ENCODE results near the gene HDAC4. TPM values are rescaled to one million over a fixed set of nuclear protein-coding genes. Genes with fewer than 3 reads are reported as not detected.

HDAC4 gene
- total and polyA plus RNA-seq, 9 of the 15 experiments (the other 6 are each of a cell fraction or from before 2014, with no cell fraction given): 0.11 to 20.2 (median 4.0) TPM

- ChIA-PET POLR2A (no interaction called here), CTCF (ENCODE audit: low intra/inter-chr PET ratio) (no interaction called here)
- H3K27ac ChIP-seq (ENCODE audit: extremely low read depth, low read depth, low read length): no peak overlapping the region
- WGBS (ENCODE audit: insufficient coverage, low coverage, missing lambda C conversion rate): 87% methylated on average over 15 of the region's 21 CpGs
- H4K20me1 ChIP-seq (replicated peaks; ENCODE audit: control insufficient read depth, insufficient read depth, low read length): no peaks in the 10 kb centered on the region
- H2AFZ ChIP-seq (ENCODE audit: low read depth, low read length): no peak overlapping the region
- intact Hi-C loops (cut with micrococcal nuclease): no loop called here
- no peaks in the 10 kb centered on the region for H3K9me3 ChIP-seq (replicated peaks; ENCODE audit: control insufficient read depth, insufficient read depth, low read depth, low read length)
- BruUV-seq (replicated peaks): no TSS peak
- in situ Hi-C loops (cut with MboI): no loop called here
- no peak overlapping the region for H3K9ac ChIP-seq (ENCODE audit: insufficient read depth in 1 of 2, low read depth in 2 of 2, low read length in 2 of 2)
- no peaks in the 10 kb centered on the region for H3K79me2 ChIP-seq (ENCODE audit: control insufficient read depth, insufficient read depth, low read length)
- H3K9me1 ChIP-seq (ENCODE audit: control insufficient read depth, insufficient read depth, low read length): no peaks in the 10 kb centered on the region
- no peak overlapping the region for H3K4me2 ChIP-seq (ENCODE audit: insufficient read depth, low read length)
- H3K4me3 ChIP-seq: no peak overlapping the region
- DNase-seq (ENCODE audit: extremely low read depth in 1 of 4, low spot score in 3 of 4): no peak
- H3K36me3 ChIP-seq (ENCODE audit: control insufficient read depth, insufficient read depth, low read length): no peaks in the 10 kb centered on the region
- H3K4me1 ChIP-seq (replicated peaks in 1 of 2; ENCODE audit: control insufficient read depth in 2 of 2, insufficient read depth in 2 of 2, low read length in 2 of 2): no peaks in the 10 kb centered on the region
- no peak for ATAC-seq
- no peaks in the 10 kb centered on the region for H3K27me3 ChIP-seq (ENCODE audit: control insufficient read depth in 2 of 2, insufficient read depth in 2 of 2, low read length in 2 of 2)
- no peak for FAIRE-seq
- TF ChIP-seq FOXA1 (IDR thresholded peaks at IDR 0.05; ENCODE audit: borderline replicate concordance) (no peak), ZNF766 (CRISPR knock-in tag; conservative IDR thresholded peaks at IDR 0.05) (no peak), FOXP4 (CRISPR knock-in tag; IDR thresholded peaks at IDR 0.05; ENCODE audit: borderline replicate concordance) (no peak), NR3C1 (CRISPR knock-in tag; IDR thresholded peaks at IDR 0.05) (no peak), ELF1 (tag; IDR thresholded peaks at IDR 0.05) (no peak), PURB (CRISPR knock-in tag; IDR thresholded peaks at IDR 0.05; ENCODE audit: low read depth) (no peak), LCOR (CRISPR knock-in tag; IDR thresholded peaks at IDR 0.05) (no peak), MAFF (IDR thresholded peaks at IDR 0.05; ENCODE audit: low read length) (no peak), ESRRB (CRISPR knock-in tag; IDR thresholded peaks at IDR 0.05; ENCODE audit: borderline replicate concordance) (no peak), ZBTB34 (CRISPR knock-in tag; IDR thresholded peaks at IDR 0.05) (no peak)
- TF ChIP-seq, protein P1, sequence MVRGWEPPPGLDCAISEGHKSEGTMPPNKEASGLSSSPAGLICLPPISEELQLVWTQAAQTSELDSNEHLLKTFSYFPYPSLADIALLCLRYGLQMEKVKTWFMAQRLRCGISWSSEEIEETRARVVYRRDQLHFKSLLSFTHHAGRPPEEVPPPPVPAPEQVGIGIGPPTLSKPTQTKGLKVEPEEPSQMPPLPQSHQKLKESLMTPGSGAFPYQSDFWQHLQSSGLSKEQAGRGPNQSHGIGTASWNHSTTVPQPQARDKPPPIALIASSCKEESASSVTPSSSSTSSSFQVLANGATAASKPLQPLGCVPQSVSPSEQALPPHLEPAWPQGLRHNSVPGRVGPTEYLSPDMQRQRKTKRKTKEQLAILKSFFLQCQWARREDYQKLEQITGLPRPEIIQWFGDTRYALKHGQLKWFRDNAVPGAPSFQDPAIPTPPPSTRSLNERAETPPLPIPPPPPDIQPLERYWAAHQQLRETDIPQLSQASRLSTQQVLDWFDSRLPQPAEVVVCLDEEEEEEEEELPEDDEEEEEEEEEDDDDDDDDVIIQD (CRISPR knock-in tag; IDR thresholded peaks at IDR 0.05): no peak
- TF ChIP-seq, protein P2, sequence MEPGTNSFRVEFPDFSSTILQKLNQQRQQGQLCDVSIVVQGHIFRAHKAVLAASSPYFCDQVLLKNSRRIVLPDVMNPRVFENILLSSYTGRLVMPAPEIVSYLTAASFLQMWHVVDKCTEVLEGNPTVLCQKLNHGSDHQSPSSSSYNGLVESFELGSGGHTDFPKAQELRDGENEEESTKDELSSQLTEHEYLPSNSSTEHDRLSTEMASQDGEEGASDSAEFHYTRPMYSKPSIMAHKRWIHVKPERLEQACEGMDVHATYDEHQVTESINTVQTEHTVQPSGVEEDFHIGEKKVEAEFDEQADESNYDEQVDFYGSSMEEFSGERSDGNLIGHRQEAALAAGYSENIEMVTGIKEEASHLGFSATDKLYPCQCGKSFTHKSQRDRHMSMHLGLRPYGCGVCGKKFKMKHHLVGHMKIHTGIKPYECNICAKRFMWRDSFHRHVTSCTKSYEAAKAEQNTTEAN (CRISPR knock-in tag; IDR thresholded peaks at IDR 0.05): no peak
- TF ChIP-seq, protein P3, sequence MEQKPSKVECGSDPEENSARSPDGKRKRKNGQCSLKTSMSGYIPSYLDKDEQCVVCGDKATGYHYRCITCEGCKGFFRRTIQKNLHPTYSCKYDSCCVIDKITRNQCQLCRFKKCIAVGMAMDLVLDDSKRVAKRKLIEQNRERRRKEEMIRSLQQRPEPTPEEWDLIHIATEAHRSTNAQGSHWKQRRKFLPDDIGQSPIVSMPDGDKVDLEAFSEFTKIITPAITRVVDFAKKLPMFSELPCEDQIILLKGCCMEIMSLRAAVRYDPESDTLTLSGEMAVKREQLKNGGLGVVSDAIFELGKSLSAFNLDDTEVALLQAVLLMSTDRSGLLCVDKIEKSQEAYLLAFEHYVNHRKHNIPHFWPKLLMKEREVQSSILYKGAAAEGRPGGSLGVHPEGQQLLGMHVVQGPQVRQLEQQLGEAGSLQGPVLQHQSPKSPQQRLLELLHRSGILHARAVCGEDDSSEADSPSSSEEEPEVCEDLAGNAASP (IDR thresholded peaks at IDR 0.05): no peak
- TF ChIP-seq, protein P4, sequence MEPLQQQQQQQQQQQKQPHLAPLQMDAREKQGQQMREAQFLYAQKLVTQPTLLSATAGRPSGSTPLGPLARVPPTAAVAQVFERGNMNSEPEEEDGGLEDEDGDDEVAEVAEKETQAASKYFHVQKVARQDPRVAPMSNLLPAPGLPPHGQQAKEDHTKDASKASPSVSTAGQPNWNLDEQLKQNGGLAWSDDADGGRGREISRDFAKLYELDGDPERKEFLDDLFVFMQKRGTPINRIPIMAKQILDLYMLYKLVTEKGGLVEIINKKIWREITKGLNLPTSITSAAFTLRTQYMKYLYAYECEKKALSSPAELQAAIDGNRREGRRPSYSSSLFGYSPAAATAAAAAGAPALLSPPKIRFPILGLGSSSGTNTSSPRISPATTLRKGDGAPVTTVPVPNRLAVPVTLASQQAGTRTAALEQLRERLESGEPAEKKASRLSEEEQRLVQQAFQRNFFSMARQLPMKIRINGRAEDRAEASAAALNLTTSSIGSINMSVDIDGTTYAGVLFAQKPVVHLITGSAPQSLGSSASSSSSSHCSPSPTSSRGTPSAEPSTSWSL (CRISPR knock-in tag; IDR thresholded peaks at IDR 0.05; ENCODE audit: borderline replicate concordance): no peak
Measured at GRCh38 chr2:239068411-239068810, 332.4 kb downstream of the HDAC4 start.
